HG03196 (cell line): ENCODE data around the gene CYRIA.
A peak's percentile ranks its signal among the peaks of the same experiment; 100 is the strongest.

Experiments
- ATAC-seq: cut with Tn5 transposase; IDR thresholded peaks from one replicate; pipeline ENCODE4 v1.9.1; 2021; ENCODE audit not compliant: unreplicated experiment

The CYRIA gene

DNA sequence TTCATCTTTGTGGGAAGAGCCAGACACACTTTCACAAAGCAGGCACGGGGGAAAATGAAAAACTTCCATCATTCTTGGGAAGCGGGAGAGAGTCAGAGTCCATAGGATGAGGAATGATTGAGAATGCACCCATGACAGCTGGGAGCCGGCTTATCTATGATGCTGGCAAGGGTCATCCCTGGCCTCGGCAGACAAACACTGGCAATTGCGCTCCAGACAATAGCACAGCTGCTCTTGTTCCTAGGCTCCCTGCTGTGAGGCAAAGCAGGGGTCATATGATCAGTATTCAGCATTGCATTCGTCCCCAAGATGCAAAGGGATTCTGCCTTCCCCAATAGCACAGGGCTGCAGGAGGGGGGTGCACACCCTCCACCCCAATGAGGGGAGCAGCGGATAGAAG, 33.0 kb downstream of the CYRIA start:
- no peak for ATAC-seq

DNA sequence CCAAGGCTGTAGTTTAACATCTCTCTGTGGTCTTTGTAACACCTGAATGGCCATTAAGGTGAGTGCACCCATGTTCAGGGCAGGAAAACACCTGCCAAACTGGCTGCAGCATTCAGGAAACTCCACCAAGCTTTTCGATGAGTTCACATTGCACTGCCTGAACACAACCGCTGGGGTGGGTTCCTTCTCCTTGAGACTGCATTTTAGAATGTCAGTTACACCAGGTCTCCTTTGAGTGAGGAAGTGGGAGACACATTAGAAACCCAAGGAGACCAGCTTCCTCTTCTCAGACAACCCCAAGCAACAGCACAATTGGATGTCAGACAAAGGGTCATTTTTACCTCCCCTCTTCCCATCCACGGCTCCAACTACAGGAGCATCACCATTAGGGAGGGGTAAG, 35.2 kb downstream of the CYRIA start:
- no peak for ATAC-seq

DNA sequence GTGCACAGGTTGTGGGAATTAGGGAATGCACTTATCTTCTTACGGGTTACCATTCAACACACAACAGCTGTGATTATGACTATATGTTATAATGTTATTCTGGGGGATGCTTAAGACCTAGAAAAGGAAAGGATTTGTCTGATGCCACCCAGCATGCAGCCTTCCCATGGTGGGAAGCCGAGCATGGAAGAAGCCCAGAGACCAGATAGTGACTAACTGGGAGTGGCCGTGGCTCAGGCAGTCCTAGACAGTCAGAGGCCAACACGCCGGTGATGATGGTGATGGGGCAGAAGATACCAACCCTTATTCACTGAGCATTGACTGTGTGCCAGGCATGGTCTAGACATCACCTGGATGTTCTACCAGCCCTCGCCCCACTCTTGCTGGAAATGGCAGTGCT, 35.9 kb downstream of the CYRIA start:
- no peak for ATAC-seq

DNA sequence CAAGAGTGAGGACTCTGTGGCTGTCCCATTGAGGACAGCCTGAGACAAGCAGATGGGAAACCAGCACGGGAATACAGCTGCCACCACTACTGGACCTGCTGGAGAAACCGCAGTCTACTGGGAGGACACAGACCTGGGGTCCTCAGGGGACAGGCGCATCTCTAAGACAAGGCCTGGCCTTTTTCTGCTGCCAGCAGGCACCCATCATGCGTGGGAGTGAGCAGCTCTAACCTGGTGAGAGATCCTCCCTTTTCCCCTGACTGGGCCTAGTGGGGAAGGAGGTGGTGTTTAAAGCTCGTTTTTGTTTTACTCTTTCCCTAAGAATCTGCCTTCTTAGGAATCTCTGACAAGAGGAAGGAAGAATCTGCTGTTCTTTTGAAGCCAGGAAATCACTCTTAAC, 36.6 kb downstream of the CYRIA start:
- ATAC-seq, result no peak

GRCh38 chr2:16628314-16628713, 37.3 kb downstream of the CYRIA start:
- ATAC-seq, result no peak

- ATAC-seq, result no peak
Observed at GRCh38 chr2:16626997-16627605, 38.5 kb downstream of the CYRIA start.

GRCh38 chr2:16626497-16626896, 39.1 kb downstream of the CYRIA start:
- no peak for ATAC-seq

GRCh38 chr2:16625759-16626158, 39.9 kb downstream of the CYRIA start:
- peak; percentile 85 for ATAC-seq

DNA sequence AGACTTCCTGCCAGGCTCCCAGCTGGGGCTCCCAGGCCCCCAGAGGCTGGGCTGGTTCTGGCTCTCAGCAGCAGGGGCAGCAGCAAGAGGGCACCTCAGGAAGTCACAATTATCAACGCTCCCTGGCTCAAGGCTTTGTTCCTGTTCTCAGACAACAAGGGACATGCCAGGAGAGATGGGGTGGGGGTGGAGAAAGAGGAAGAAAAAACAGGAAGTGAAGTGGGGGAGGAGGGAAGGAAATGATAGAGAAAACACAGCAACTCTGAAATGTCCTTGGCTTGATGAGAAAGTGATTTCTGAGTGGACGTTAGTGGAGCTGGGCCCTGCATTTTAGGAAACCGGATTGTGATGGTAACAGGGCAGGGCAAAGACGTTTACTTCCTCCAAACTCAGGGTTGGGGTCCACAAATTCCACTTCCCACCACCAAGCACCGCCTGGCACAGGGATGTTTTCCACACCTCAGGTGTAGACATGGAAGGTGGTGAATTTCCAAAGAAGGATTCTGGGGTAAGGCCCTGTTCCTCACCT, 40.4 kb downstream of the CYRIA start:
- ATAC-seq, result peak; percentile 6

DNA sequence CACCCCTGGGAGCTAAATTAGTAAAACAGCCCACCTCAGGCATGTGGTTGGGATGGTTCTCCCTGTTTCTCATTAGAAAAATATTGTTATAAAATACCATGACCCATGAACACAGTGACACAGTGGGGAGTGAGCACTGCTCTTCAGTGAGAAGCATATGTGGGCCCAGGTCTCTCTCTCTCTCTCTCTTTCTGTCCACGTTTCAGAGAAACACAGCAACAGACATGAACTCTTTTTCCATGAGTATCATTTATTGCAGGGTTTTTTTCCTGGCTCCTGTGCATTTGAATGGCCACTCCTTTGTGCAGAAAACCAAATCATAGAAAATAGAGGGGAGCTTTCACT, 41.2 kb downstream of the CYRIA start:
- ATAC-seq, result no peak

GRCh38 chr2:16623564-16624435, 41.8 kb downstream of the CYRIA start:
- no peak for ATAC-seq

- no peak for ATAC-seq
Observed at GRCh38 chr2:16623031-16623430, 42.6 kb downstream of the CYRIA start.

DNA sequence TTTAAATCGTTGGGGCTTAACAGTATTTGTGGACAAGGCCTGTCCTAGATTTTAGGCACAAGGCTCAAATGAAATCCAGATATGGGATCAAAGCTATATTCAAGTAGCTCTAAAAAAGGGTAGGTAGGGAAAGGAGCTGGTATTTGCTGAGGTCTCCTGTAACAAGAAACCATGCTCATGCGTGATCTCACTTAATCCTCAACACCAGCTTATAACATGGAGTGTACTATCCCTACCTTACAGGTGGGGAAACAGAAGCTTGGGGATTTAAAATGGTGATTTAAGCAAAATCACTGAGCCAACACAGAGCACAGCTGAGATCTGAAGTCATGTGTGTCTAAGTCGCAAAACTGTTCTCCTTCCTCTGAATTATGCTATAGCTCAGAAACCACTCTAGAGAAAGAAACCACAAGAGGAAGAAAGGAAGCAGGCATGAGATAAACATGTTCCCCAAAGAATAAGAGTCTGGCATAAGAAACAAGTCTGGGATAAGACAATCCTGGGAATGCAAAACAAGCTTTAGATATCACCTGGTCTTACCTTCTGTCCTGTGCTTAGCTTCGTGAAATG, 43.1 kb downstream of the CYRIA start:
- ATAC-seq, result no peak

DNA sequence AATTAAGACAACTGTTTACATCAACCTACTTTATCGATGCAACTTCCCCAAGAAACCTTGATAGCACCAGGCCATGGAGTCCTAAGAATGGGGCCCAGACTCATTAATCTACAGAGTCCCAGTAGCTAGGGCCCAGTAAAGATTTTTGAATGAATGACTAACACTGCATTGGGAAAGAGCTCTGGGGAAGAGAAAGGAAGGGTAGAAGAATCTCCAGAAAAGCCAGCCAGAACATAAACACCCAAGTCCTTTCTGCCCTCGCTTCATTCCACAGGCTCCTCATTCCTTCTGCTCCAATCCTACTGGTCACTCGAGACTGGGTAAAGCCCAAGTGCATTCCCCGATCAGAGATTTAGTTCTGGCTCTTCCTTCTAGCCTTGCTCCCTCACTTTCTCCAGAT, 44.3 kb downstream of the CYRIA start:
- no peak for ATAC-seq

DNA sequence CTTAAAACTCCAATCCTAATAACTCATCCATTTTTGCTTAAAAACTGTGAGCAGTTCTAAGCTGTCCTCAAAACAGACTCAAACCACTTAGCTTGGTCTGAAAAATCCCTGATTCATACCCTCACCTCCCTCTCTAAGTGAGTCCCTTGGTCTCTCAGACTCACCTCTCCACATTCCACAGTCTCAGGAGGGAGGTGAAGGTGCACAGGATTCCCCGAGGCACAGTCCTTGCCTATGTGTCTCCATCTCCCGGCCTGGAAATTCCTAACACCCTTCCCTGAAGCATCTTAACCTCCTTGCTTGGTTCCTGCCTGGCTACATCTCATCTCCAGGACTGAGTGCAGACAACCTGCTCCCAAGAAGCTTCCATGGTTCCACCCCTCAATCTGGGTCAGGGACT, 45.0 kb downstream of the CYRIA start:
- ATAC-seq, result no peak

DNA sequence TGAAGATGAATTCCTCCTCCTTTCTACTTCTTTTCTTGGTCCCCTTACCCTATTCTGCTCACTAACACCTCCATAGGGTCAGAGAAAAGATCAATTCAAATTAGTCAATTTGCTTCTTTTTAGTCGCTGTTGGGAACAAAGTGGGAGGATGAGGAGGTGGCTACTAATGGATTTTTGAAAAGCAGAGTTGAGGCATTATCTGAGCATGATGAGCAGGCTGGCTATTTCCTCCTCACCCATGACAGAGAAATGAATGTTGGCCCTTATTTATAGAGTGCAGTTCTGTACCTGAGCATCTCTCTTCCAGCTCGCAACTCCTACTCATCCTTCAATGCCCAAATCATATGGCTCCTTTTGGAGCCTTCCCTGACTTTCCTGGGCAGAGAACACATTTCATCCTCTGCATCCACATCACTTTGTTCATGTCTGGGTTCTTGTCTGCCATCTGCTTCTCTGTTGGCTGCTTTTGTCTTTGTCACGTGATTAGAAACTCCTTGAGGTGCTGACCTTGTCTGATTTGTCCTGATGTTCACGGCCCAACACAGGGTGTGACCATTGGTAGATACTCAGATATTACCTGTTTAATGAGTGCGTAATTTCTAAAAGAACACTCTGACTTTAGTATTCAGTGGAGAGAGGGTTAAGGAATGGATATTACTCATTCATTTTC, 45.9 kb downstream of the CYRIA start:
- ATAC-seq, result no peak

GRCh38 chr2:16617282-16618266, 48.1 kb downstream of the CYRIA start:
- no peak for ATAC-seq
